Esophagus muscularis mucosa (tissue), 4 donors: ENCODE measurements around the gene C1orf74. TPM values are rescaled to one million over a fixed set of nuclear protein-coding genes. Genes with fewer than 3 reads are reported as not detected.
A peak's percentile ranks its signal among the peaks of the same experiment; 100 is the strongest.

ENCODE experiments used
- DNase-seq: peaks from one replicate; pipeline ENCODE4 v3.0.0-alpha.2; 2017; ENCODE audit errors: extremely low spot score
- H3K27ac ChIP-seq, 4 donors: fragments of 200-600 bp; sonication (generic); replicated peaks in 1 of 4; 1 replicate in 3 of 4; 2 replicates in 1 of 4; pipeline ENCODE4 v1.5.1; 2016 to 2019; ENCODE audit warnings: mild to moderate bottlenecking in 1 of 4
- H3K27me3 ChIP-seq, 4 donors: fragments of 200-600 bp; sonication (generic); one replicate each; pipeline versions ENCODE4 v1.5.1 to v1.6.0; 2016 to 2019
- H3K36me3 ChIP-seq, 4 donors: fragments of 200-600 bp; sonication (generic); one replicate each; pipeline ENCODE4 v1.5.1; 2016 to 2019
- H3K4me1 ChIP-seq, 4 donors: fragments of 200-600 bp; sonication (generic); one replicate each; pipeline ENCODE4 v1.5.1; 2016 to 2019
- H3K4me3 ChIP-seq, 4 donors: fragments of 200-600 bp; sonication (generic); 1 replicate in 2 of 4; 2 replicates in 2 of 4; pipeline ENCODE4 v1.5.1; 2016 to 2019; ENCODE audit warnings: mild to moderate bottlenecking in 4 of 4, moderate library complexity in 1 of 4
- H3K9me3 ChIP-seq, 4 donors: fragments of 200-600 bp; sonication (generic); 1 replicate in 3 of 4; 2 replicates in 1 of 4; pipeline ENCODE4 v1.5.1; 2016 to 2019
- CTCF ChIP-seq, 3 experiments: fragments of 200-600 bp in 2 of 3; fragments of 450-650 bp in 1 of 3; sonication (generic) in 2 of 3; IDR thresholded peaks; one replicate each; pipeline ENCODE4 v1.5.1; 2017 to 2019; ENCODE audit warnings: antibody characterized with exemption in 3 of 3, mild to moderate bottlenecking in 2 of 3, moderate library complexity in 1 of 3
- EP300 ChIP-seq: sonication (generic); formaldehyde crosslinking; IDR thresholded peaks from one replicate; pipeline ENCODE4 v1.6.1; 2017; ENCODE audit warnings: antibody characterized with exemption
- POLR2A ChIP-seq: fragments of 450-650 bp; IDR thresholded peaks from one replicate; pipeline ENCODE4 v1.6.1; 2017; ENCODE audit warnings: antibody characterized with exemption, moderate library complexity, mild to moderate bottlenecking, low read depth
- POLR2AphosphoS5 ChIP-seq, 2 donors: sonication (generic); formaldehyde crosslinking; IDR thresholded peaks; one replicate each; pipeline ENCODE4 v1.6.1; 2017; ENCODE audit warnings: antibody characterized with exemption in 2 of 2
- WGBS: methylation state at CpG from one replicate; pipeline ENCODE4 v1.1.5; 2018; 5-methylcytosine and 5-hydroxymethylcytosine counted together
- intact Hi-C: fragments of 100-400 bp; cut with DNase I; formaldehyde crosslinking; loops from one replicate; pipeline ENCODE4 v1.15.1; 2023
- total RNA-seq, 4 donors: library from RNA; depleted of rRNA; stranded (reverse); fragments of >200 nt; gene quantifications; one replicate each; pipeline versions ENCODE4 v1.1.0 to v1.2.1, GENCODE V29; 2016

Gene C1orf74
- total RNA-seq, 4 donors from 2014 or later = 0.42 to 1.6 (median 0.86) TPM

GRCh38 chr1:209791920-209792319, 7.6 kb upstream of the C1orf74 start:
- H3K27ac ChIP-seq = no peak overlapping the region
- intact Hi-C loops = no loop called here
- peaks cover 0 to 56% (median 0%) of the 10 kb centered on the region in 4 donors for H3K36me3 ChIP-seq
- H3K9me3 ChIP-seq = no peaks in the 10 kb centered on the region
- no peaks in the 10 kb centered on the region for H3K27me3 ChIP-seq
- DNase-seq = no peak
- WGBS = 59% methylated on average over 1 of the region's 1 CpG
- H3K4me3 ChIP-seq = no peak overlapping the region
- H3K4me1 ChIP-seq = peaks cover 16 to 18% (median 17%) of the 10 kb centered on the region in 4 donors
- TF ChIP-seq POLR2AphosphoS5 (IDR thresholded peaks at IDR 0.05) (no peak), CTCF (IDR thresholded peaks at IDR 0.05) (no peak), POLR2A (no peak), EP300 (no peak)

- no peak for DNase-seq
- Histone ChIP-seq H3K27me3 (no peaks in the 10 kb centered on the region), H3K4me1 (peaks cover 18 to 26% (median 20%) of the 10 kb centered on the region in 4 donors), H3K4me3 (no peak overlapping the region), H3K27ac (no peak overlapping the region), H3K36me3 (peaks cover 0 to 56% (median 0%) of the 10 kb centered on the region in 4 donors), H3K9me3 (no peaks in the 10 kb centered on the region)
- 83% methylated on average over 8 of the region's 10 CpGs for WGBS
- intact Hi-C loops = no loop called here
- no peak for TF ChIP-seq EP300
- no peak for TF ChIP-seq POLR2AphosphoS5 (IDR thresholded peaks at IDR 0.05)
- TF ChIP-seq POLR2A = no peak
- TF ChIP-seq CTCF (IDR thresholded peaks at IDR 0.05) = no peak
Observed at GRCh38 chr1:209790286-209791193, 6.2 kb upstream of the C1orf74 start.

GRCh38 chr1:209789245-209789644, 4.9 kb upstream of the C1orf74 start:
- peaks cover 0 to 43% (median 0%) of the 10 kb centered on the region in 4 donors for H3K36me3 ChIP-seq
- TF ChIP-seq CTCF (IDR thresholded peaks at IDR 0.05) = no peak
- TF ChIP-seq EP300 = no peak
- no peak for TF ChIP-seq POLR2A
- TF ChIP-seq POLR2AphosphoS5 (IDR thresholded peaks at IDR 0.05) = no peak
- H3K4me1 ChIP-seq = peaks cover 19 to 34% (median 28%) of the 10 kb centered on the region in 4 donors
- peak overlapping the region in 1 of 4 donors; percentile 81 for H3K27ac ChIP-seq
- H3K27me3 ChIP-seq = no peaks in the 10 kb centered on the region
- intact Hi-C loops = no loop called here
- DNase-seq = no peak
- WGBS = 67% methylated on average over 1 of the region's 1 CpG
- H3K9me3 ChIP-seq = no peaks in the 10 kb centered on the region
- no peak overlapping the region for H3K4me3 ChIP-seq

GRCh38 chr1:209787551-209787950, 3.2 kb upstream of the C1orf74 start:
- H3K36me3 ChIP-seq = peaks cover 0 to 30% (median 0%) of the 10 kb centered on the region in 4 donors
- H3K4me3 ChIP-seq = no peak overlapping the region
- WGBS = 28% methylated on average over 2 of the region's 2 CpGs
- DNase-seq = no peak
- peak overlapping the region; percentile 74 to 81 (median 79) for H3K27ac ChIP-seq
- H3K9me3 ChIP-seq = no peaks in the 10 kb centered on the region
- H3K4me1 ChIP-seq = peaks cover 32 to 46% (median 39%) of the 10 kb centered on the region in 4 donors
- no peaks in the 10 kb centered on the region for H3K27me3 ChIP-seq
- intact Hi-C loops = loop anchor here (2.0 kb wide), 1 partner anchor 39 kb away; the partner anchor contains the start of gene UTP25
- no peak for TF ChIP-seq POLR2A
- peak in 1 of 2 donors; percentile 22 for TF ChIP-seq POLR2AphosphoS5 (IDR thresholded peaks at IDR 0.05)

- peaks cover 0 to 19% (median 0%) of the 10 kb centered on the region in 4 donors for H3K36me3 ChIP-seq
- no peaks in the 10 kb centered on the region for H3K27me3 ChIP-seq
- WGBS = 46% methylated on average over 4 of the region's 4 CpGs
- intact Hi-C loops = loop anchor here (2.0 kb wide), 1 partner anchor 41 kb away; the partner anchor contains the start of gene UTP25
- TF ChIP-seq POLR2AphosphoS5 (IDR thresholded peaks at IDR 0.05) (no peak), POLR2A (no peak)
- peaks cover 32 to 46% (median 39%) of the 10 kb centered on the region in 4 donors for H3K4me1 ChIP-seq
- DNase-seq = no peak
- H3K4me3 ChIP-seq = no peak overlapping the region
- peak overlapping the region; percentile 74 to 81 (median 79) for H3K27ac ChIP-seq
- H3K9me3 ChIP-seq = no peaks in the 10 kb centered on the region
Observed at GRCh38 chr1:209786146-209786545, 1.8 kb upstream of the C1orf74 start.
